ELR (cell line): ENCODE data around the gene INTS3.
A peak's percentile ranks its signal among the peaks of the same experiment; 100 is the strongest.
"Not testable (repeated sequence)": the region's sequence is repeated elsewhere in the genome, so short reads cannot be mapped to it uniquely, and the experiment has no call there.

Experiments used
- DNase-seq: peaks from one replicate; pipeline ENCODE4 v3.0.0-alpha.2; 2015; ENCODE audit warnings: low read depth

INTS3 gene

GRCh38 chr1:153763365-153764225 lies 35.7 kb downstream of the INTS3 start:
- no peak for DNase-seq

DNA sequence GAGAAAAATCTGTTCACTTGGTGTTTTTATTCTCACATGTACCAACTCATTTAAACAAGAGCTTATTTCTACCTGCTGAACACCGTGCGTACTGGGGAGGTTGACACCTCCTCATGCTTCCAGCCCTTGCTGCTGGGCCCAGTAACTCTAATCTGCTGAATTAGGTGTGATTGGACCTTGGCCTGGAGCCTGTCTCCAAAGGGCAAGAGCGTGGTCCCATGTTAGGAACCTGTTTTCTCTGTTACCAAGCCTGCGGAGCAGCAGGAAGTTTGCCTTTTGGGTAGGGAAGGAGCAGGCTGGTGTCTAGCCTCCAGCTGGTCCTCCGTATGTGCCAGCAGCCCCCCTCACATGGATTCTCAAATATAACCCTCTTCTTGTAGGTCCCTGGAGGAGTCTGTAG lies 36.5 kb downstream of the INTS3 start:
- DNase-seq, result no peak

GRCh38 chr1:153766663-153767062 lies 38.8 kb downstream of the INTS3 start:
- DNase-seq, result not testable (repeated sequence)

DNA sequence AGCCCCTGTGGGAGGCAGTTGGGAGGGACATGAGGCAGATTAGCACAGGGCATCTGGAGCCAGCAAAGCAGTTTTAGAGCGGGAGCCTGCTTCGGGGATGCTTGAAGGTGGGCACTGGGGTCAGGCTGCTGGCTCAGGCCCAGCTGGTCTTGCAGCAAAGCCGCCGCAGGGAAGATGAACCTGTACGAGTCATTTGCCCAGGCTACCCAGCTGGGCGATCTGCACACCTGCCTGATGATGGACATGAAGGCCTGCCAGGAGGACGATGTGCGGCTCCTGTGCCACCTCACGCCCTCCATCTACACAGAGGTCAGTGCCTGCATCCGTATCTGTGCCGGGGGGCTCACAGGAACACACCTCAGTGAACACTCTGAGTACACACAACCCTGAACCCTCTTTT lies 39.7 kb downstream of the INTS3 start:
- no peak for DNase-seq

DNA sequence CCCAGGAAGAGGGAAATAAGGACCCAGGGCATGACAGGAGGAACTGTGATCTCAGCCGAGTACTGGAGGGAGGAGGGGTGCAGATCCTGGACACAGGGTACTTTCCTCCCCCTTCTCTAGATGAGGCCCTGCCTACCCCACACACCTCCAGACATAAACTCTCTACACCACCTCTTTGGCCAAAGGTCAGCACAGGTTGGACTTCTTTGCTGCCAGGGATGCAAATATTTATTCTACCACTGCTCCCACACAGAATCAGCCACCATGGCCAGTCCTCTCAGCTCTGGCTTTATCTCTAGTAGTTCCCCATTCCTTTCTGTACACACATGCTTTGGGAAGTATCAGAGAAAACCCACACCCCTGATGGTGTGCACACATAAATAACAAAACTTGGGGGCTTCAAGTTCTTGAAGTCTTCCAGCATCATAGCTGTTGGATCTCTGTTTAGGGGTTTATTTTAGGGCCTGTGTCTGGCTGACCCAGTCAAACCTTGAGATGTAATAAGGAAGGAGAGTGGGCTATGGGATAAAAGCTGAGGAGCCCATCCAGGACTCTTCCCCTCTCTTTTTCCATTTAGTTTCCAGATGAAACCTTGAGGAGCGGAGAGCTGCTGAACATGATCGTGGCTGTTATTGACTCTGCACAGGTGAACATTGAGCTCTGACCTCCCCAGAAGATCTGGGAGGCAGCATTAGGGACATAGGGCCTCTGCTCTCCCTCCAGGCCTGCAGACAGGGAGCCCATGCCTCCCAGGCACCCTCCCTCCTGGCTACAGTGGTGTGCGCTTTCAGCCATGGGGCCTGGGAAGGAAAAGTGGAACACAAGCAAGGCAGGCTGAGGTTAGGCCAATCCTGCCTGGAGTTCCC lies 40.7 kb downstream of the INTS3 start:
- DNase-seq, result no peak

DNA sequence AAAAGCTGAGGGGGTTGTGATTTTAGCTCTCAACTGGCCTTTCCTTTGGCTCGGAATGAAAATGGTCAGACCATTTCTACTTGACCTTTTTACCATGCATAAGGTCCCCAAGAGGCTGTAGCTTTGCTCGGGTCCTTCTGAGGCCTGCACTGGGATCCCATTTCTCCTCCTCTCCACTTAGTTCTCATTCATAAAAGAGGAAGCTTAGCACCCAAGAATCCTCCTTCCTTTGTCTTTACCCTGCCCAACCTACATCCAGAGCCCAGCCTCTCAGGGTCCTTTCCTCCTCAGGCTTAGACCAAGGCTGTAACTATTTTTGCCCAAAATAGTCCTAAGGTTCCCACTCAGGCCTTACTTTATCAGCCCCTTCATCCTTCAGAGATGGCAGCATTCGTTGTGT lies 41.4 kb downstream of the INTS3 start:
- no peak for DNase-seq

DNA sequence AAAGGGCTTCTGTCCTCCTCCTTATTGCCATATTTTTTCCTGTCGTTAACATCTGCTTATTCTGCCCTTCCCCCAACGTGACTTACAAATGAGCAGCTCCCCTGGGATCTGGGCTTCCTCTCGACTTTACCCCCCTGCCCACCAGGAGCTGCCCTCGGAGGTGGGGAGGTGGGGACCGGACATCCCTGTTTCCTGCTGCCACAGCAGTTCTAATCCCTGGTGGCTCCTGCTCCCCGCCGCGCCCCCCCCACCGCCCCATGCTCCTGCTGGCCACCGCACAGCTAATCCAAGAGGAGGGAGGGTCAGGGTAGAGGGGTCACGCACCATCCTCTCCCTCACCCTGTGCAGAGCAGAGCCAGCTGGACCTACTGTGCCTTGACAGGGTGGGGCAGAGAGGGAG lies 42.9 kb downstream of the INTS3 start:
- no peak for DNase-seq

- no peak for DNase-seq
These were observed 43.4 kb downstream of the INTS3 start for GRCh38 chr1:153771261-153771660.

DNA sequence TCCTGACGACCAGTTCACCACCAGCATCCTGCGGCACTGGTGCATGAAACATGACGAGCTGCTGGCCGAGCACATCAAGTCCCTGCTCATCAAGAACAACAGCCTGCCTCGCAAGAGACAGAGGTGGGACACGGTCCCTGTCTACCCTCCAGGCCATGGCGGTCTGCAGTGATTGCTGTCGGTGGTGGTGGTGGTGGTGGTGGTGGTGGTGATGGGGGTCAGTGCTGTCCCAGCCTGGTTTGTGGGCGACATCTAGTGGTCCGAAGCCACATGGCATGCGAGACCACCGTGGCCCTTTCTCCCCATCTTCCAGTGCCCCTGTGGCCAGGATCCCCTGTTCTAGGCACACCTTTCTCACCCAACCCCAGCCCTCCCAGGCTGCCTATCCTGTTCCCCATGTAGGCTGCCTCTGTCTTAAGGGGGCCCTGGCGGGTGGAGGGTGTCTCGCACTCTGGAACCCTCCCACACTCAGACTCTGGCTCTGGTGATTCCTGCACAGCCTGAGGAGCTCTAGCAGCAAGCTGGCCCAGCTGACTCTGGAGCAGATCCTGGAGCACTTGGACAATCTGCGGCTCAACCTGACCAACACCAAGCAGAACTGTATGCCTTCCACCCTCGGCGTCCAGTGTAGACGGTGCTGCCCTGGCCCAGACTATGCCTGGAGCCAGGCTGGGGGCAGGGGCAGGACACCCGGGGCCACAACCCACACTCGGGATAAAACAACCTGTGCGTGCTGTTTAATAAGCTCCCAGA lies 44.2 kb downstream of the INTS3 start:
- DNase-seq, result peak; percentile 25

- DNase-seq, result no peak
These were observed 45.5 kb downstream of the INTS3 start for GRCh38 chr1:153773096-153773921.

- no peak for DNase-seq
These were observed 46.3 kb downstream of the INTS3 start for GRCh38 chr1:153774026-153774595.

DNA sequence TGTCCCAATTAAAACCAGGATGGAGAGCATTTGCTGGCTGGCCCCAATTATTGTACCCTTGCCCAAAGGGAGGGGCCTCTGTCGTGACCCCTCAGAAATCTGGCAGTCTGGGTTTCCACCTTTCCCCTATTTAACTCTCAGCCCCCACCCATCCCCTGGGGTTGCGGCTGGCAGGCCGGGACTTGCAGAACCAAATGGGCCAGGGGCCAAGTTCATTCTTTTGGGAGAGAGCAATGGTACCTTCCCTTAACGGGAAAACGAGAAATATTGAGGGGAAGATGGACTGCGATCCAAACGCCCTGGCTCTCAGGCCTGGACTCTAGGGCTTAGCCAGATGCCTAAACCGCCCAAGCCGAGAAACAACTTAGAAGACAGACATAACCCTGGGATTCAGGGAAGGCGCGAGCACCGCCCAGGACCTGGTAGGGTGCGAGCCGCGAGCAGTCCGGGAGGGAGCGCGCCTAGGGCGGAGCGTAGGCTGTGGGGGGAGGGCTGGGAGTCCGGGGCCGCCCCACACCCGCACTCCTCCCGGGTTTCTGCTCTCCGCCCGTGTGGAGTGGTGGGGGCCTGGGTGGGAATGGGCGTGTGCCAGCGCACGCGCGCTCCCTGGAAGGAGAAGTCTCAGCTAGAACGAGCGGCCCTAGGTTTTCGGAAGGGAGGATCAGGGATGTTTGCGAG lies 47.1 kb downstream of the INTS3 start, which contains the start of gene SLC27A3:
SLC27A3 (plus strand) TSS at position 628 of the 678 bp plus-strand sequence. CDS start 91 bp downstream, outside the sequence.
- peak; percentile 48 for DNase-seq

DNA sequence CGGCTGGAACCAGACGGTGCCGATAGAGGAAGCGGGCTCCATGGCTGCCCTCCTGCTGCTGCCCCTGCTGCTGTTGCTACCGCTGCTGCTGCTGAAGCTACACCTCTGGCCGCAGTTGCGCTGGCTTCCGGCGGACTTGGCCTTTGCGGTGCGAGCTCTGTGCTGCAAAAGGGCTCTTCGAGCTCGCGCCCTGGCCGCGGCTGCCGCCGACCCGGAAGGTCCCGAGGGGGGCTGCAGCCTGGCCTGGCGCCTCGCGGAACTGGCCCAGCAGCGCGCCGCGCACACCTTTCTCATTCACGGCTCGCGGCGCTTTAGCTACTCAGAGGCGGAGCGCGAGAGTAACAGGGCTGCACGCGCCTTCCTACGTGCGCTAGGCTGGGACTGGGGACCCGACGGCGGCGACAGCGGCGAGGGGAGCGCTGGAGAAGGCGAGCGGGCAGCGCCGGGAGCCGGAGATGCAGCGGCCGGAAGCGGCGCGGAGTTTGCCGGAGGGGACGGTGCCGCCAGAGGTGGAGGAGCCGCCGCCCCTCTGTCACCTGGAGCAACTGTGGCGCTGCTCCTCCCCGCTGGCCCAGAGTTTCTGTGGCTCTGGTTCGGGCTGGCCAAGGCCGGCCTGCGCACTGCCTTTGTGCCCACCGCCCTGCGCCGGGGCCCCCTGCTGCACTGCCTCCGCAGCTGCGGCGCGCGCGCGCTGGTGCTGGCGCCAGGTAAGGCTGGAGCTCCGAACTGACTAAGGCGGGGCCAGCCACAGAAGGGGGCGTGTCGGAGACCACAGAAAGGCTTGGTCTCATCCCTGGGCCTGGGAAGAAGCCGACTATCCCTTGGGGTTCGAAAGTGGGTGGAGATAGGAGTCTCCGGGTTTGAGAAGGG lies 47.8 kb downstream of the INTS3 start:
- DNase-seq, result peak; percentile 69

- DNase-seq, result no peak
These were observed 48.5 kb downstream of the INTS3 start for GRCh38 chr1:153776352-153776751.

DNA sequence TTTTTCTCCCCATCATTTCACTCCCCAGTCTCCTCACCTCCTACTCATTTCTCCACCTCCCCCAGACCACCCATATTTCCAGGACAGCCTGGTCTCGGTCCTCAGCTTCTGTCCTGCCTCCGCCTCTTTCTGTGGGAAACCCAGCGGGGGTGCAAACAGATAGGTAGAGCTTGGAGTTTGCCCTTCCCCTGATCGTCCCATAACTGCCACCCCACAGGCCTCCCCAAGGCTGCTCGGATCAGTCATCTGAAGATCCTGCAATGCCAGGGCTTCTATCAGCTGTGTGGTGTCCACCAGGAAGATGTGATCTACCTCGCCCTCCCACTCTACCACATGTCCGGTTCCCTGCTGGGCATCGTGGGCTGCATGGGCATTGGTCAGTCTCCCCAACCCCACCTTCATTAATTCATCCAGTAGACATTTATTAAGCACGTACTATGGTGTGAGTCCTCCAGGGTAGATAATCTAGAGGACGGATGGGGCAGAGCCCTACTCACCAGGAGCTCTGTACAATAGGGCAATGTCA lies 49.1 kb downstream of the INTS3 start:
- DNase-seq, result no peak

- DNase-seq, result peak; percentile 20
These were observed 49.8 kb downstream of the INTS3 start for GRCh38 chr1:153777648-153778047.

DNA sequence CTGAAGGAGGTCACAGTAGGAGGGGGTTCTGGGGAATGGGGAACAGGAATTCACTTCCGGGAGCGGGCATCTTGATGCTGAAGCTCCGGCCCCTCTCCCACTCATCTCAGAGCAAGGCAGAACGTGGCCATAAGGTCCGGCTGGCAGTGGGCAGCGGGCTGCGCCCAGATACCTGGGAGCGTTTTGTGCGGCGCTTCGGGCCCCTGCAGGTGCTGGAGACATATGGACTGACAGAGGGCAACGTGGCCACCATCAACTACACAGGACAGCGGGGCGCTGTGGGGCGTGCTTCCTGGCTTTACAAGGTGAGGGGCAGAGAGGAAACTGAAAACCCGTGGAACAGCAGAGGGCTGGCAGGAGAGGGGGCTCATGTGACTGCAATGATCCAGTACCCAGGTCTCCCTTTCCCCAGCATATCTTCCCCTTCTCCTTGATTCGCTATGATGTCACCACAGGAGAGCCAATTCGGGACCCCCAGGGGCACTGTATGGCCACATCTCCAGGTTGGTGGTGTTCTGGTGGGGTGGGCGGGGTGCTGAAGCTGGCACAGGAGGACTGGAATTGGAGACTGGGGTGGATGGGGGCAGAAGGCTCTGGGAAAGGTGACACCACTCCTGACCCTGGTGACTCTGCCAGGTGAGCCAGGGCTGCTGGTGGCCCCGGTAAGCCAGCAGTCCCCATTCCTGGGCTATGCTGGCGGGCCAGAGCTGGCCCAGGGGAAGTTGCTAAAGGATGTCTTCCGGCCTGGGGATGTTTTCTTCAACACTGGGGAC lies 50.4 kb downstream of the INTS3 start:
- no peak for DNase-seq

DNA sequence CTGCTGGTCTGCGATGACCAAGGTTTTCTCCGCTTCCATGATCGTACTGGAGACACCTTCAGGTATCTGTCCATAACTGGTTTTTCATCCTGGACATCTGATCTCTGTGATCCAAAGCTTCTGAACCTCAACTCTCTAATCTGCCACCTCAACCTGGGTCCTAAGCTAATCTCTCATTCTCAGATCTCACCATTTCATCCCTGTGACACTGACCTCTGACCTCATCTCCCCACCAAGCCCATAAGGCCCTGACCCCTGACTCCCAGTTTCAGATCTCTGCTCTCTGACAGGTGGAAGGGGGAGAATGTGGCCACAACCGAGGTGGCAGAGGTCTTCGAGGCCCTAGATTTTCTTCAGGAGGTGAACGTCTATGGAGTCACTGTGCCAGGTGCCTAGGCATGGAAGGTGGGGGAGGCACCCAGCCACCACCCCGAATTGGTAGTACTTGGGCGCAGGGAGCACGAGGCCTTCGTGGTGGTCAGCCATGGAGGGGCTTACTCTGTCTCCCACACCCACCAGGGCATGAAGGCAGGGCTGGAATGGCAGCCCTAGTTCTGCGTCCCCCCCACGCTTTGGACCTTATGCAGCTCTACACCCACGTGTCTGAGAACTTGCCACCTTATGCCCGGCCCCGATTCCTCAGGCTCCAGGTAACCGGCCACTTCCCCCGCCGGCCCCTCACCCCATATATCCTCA lies 51.1 kb downstream of the INTS3 start:
- DNase-seq, result no peak
